ENCODE results near the gene BYSL. TPM values are rescaled to one million over a fixed set of nuclear protein-coding genes. Genes with fewer than 3 reads are reported as not detected.
A peak's percentile ranks its signal among the peaks of the same experiment; 100 is the strongest.
"Not testable (repeated sequence)": the region's sequence is repeated elsewhere in the genome, so short reads cannot be mapped to it uniquely, and the experiment has no call there.

BYSL gene
- total RNA-seq, 2 experiments from 2014 or later: 46.6 to 51.0 TPM

DNA sequence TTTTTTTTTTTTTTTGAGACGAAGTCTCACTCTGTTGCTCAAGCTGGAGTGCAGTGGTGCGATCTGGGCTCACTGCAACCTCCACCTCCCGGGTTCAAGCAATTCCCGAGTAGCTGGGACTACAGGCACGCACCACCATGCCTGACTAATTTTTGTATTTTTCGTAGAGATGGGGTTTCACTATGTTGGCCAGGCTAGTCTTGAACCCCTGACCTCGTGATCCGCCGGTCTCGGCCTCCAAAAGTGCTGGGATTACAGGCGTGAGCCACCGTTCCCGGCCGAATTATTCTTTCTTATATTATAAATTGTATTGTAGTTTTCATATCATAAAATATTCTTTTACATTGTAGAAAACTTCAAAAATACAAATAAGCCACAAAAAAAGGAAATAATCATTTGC lies 21.6 kb downstream of the BYSL start:
- Mint-ChIP-seq H3K27ac (peak overlapping the region; percentile 94), H3K4me1 (ENCODE audit: low read depth) (peaks cover 43% of the 10 kb centered on the region), H3K4me3 (peak overlapping the region; percentile 81), H3K36me3 (peaks cover 32% of the 10 kb centered on the region)
- not testable (repeated sequence) for H3K9me3 Mint-ChIP-seq, H3K27me3 Mint-ChIP-seq, DNase-seq
- ChIA-PET POLR2A (interaction anchor here (0.9 to 12.8 kb wide), 9 partner anchors 18 to 156 kb away, joined by 3 to 177 read pairs (median 4); partner anchors contain the start of genes BYSL, MED20, TAF8 and TOMM6), CTCF (interaction anchor here (0.6 to 18.7 kb wide), 8 partner anchors 7 to 207 kb away, joined by 3 to 470 read pairs (median 4); partner anchors contain the start of genes BYSL, MED20, TAF8 and TFEB)
- intact Hi-C loops (cut with micrococcal nuclease): loop anchor here (1.0 to 5.0 kb wide), 3 partner anchors 15 to 96 kb away; no protein-coding TSS in a partner anchor

DNA sequence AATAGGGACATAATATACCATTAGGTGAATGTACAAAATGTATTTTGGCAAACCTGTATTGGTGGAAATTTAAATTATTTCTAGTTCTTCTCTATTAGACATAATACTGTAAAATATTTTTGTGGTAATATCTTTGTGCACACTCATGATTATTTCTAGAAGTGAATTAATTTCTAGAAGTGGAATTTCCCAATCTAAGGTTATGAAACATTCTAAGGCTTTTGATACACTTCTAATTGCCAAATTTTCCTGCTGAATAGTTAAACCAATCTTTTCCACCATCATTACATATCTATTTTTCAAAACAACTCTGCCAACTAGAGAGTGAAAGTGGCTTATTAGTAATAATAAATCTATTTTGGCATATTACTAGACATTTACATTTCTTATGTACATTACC lies 22.2 kb downstream of the BYSL start:
- intact Hi-C loops (cut with micrococcal nuclease): loop anchor here (5.0 kb wide), 1 partner anchor 34 kb away; no protein-coding TSS in a partner anchor
- H3K9me3 Mint-ChIP-seq: no peaks in the 10 kb centered on the region
- H3K4me3 Mint-ChIP-seq: no peak overlapping the region
- H3K4me1 Mint-ChIP-seq (ENCODE audit: low read depth): peaks cover 40% of the 10 kb centered on the region
- no peak for DNase-seq
- peaks cover 26% of the 10 kb centered on the region for H3K36me3 Mint-ChIP-seq
- ChIA-PET POLR2A (interaction anchor here (12.8 kb wide), 1 partner anchor 100 kb away, joined by 177 read pairs; no protein-coding TSS in a partner anchor), CTCF (interaction anchor here (0.6 to 18.7 kb wide), 3 partner anchors 22 to 237 kb away, joined by 3 to 470 read pairs (median 67); partner anchors contain the start of genes BYSL, MED20 and TAF8)
- no peaks in the 10 kb centered on the region for H3K27me3 Mint-ChIP-seq
- peak overlapping the region; percentile 62 for H3K27ac Mint-ChIP-seq

DNA sequence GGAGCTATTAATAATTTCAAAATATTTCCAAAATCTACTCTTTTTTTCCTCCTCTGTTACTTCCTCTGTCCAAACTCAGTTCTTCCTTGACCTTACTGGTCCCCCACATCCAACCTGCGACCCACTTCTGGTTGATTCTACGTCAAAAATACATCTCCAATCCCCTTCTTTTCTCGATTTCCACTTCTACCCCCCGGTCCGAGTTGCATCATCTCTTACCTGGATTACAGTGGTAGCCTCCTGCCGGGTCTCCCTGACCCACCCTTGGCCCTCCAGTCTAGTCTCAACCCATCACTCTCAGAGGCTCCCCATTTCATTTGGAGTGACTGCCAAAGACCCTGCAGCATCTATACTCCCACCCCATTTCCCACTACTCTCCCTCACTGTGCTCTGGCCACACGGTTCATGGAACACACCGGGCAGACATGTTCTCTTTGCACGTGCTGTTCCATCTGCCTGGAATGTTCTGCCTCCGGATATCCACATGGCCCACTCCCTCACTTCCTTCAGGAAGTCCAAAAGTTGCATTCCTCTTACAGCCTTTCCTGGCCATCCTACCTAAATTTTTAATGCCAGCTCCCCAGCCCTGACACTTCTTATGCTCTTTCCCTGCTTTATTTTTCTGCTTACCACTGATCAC lies 26.4 kb downstream of the BYSL start:
- H3K4me1 Mint-ChIP-seq (ENCODE audit: low read depth): peaks cover 40% of the 10 kb centered on the region
- intact Hi-C loops (cut with micrococcal nuclease): no loop called here
- H3K36me3 Mint-ChIP-seq: peaks cover 4% of the 10 kb centered on the region
- H3K4me3 Mint-ChIP-seq: no peak overlapping the region
- DNase-seq: no peak
- H3K9me3 Mint-ChIP-seq: no peaks in the 10 kb centered on the region
- peak overlapping the region; percentile 62 for H3K27ac Mint-ChIP-seq
- H3K27me3 Mint-ChIP-seq: no peaks in the 10 kb centered on the region
- CTCF ChIA-PET: no interaction called here
- POLR2A ChIA-PET: interaction anchor here (1.0 kb wide), 1 partner anchor 14 kb away, joined by 3 read pairs; no protein-coding TSS in a partner anchor

DNA sequence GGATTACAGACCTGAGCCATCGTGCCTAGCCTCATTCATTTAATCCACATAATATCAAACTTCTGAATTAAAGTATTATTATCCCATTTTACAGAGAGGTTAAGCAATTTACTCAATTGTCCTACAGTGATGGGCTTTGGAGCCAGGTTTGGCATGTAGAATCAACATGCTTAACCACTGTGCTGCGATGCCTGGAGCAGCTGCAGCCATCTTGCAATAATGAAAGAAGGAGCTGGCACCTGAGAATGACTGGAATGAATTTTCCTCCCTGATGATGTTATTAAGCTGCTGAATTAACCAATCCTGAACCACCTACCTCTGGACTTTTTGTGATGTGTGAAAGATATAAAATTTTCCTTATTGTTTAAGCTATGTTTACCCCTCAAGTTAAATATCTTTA lies 33.4 kb downstream of the BYSL start:
- H3K4me3 Mint-ChIP-seq: no peak overlapping the region
- peaks cover 60% of the 10 kb centered on the region for H3K4me1 Mint-ChIP-seq (ENCODE audit: low read depth)
- intact Hi-C loops (cut with micrococcal nuclease): no loop called here
- H3K27ac Mint-ChIP-seq: peak overlapping the region; percentile 81
- DNase-seq: no peak
- H3K9me3 Mint-ChIP-seq: peaks cover 8% of the 10 kb centered on the region
- POLR2A ChIA-PET: no interaction called here
- no peaks in the 10 kb centered on the region for H3K27me3 Mint-ChIP-seq
- H3K36me3 Mint-ChIP-seq: peaks cover 18% of the 10 kb centered on the region
- CTCF ChIA-PET: interaction anchor here (0.7 to 1.3 kb wide), 4 partner anchors 10 to 89 kb away, joined by 3 to 4 read pairs (median 3); no protein-coding TSS in a partner anchor

DNA sequence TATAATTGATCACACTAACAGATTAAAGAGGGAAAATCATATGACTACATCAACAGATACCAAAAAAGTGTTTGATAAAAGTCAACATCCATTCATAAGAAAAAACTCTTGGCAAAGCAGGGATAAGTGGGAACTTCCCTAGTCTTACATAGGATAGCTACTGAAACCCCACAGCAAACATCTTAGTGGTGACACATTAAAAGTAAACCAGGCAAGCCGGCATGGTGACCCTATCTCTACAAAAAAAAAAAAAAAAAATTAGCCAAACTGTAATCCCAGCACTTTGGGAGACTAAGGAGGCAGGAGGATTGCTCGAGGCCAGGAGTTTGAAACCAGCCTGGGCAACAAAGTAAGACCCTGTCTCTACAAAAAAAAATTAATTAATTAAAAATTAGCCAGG lies 34.1 kb downstream of the BYSL start:
- Mint-ChIP-seq H3K27me3 (no peaks in the 10 kb centered on the region), H3K4me1 (ENCODE audit: low read depth) (peaks cover 62% of the 10 kb centered on the region), H3K27ac (peak overlapping the region; percentile 81), H3K4me3 (no peak overlapping the region), H3K9me3 (peaks cover 8% of the 10 kb centered on the region), H3K36me3 (peaks cover 21% of the 10 kb centered on the region)
- no peak for DNase-seq
- POLR2A ChIA-PET: no interaction called here
- intact Hi-C loops (cut with micrococcal nuclease): no loop called here
- CTCF ChIA-PET: interaction anchor here (0.7 to 1.3 kb wide), 4 partner anchors 11 to 88 kb away, joined by 3 to 4 read pairs (median 3); no protein-coding TSS in a partner anchor

DNA sequence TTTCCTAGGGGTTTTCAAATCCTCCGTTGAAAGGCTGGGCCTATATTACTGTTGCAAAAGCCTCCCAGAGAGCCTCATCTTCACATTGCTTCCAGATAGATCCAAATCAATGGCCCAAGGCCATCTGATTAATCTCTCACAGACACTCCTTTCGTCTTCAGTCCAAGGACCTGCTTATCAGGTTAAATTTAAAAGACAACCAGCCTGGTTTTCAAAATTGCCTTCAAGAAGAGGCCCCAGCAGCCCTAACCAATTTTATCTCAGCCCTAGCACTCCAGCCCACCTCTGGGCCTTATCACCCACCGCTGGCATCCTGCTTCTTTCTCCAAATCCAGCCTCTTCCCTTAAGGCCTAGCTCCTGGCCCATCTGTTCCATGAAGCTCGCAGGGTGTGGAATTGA lies 35.8 kb downstream of the BYSL start:
- POLR2A ChIA-PET: interaction anchor here (1.5 kb wide), 1 partner anchor 15 kb away, joined by 4 read pairs; the partner anchor contains the start of gene CCND3
- Mint-ChIP-seq H3K27ac (peak overlapping the region; percentile 97), H3K36me3 (peaks cover 26% of the 10 kb centered on the region), H3K27me3 (no peaks in the 10 kb centered on the region), H3K4me3 (no peak overlapping the region), H3K9me3 (peaks cover 8% of the 10 kb centered on the region), H3K4me1 (ENCODE audit: low read depth) (peaks cover 73% of the 10 kb centered on the region)
- CTCF ChIA-PET: no interaction called here
- DNase-seq: no peak
- intact Hi-C loops (cut with micrococcal nuclease): no loop called here

DNA sequence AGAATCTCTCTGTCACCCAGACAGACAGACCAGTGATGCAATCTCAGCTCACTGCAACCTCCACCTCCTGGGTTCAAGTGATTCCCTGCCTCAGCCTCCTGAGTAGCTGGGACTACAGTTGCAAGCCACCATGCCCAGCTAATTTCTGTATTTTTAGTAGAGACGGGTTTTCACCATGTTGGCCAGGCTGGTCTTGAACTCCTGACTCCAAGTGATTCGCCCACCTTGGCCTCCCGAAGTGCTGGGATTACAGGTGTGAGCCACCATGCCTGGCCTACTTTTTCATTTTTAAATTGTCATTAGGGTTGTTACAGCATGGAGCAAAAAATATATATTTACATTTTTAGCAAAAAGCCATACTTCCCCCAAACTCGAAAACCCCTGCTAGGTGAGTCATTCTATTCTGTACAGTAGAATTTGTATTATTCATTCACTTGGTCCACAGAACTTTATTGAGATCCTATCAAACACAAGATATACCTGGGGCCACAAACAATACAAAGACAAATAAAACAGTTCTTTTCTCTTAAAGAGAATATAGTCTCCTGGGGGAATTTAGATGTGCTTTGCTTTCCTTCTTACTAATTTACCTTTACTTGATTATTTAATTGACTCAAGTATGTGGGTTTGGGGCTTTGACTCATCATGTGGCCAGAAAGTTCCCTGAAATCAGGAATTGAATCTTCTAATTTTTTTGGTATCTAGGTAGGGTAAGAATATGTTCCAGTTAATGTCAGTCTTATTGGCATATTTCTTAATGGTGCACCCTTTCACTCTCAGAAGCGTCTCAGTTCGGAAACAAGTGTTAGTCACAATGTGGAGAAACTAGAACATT lies 36.9 kb downstream of the BYSL start:
- Mint-ChIP-seq H3K27me3 (no peaks in the 10 kb centered on the region), H3K27ac (peak overlapping the region; percentile 97), H3K4me1 (ENCODE audit: low read depth) (peaks cover 72% of the 10 kb centered on the region), H3K36me3 (peaks cover 28% of the 10 kb centered on the region), H3K9me3 (peaks cover 9% of the 10 kb centered on the region), H3K4me3 (peak overlapping the region; percentile 54)
- POLR2A ChIA-PET: interaction anchor here (0.6 to 1.5 kb wide), 4 partner anchors 16 to 81 kb away, joined by 3 to 4 read pairs (median 4); partner anchors contain the start of gene CCND3
- peak; percentile 66 for DNase-seq
- CTCF ChIA-PET: no interaction called here
- intact Hi-C loops (cut with micrococcal nuclease): loop anchor here (1.0 kb wide), 6 partner anchors 12 to 81 kb away; no protein-coding TSS in a partner anchor

DNA sequence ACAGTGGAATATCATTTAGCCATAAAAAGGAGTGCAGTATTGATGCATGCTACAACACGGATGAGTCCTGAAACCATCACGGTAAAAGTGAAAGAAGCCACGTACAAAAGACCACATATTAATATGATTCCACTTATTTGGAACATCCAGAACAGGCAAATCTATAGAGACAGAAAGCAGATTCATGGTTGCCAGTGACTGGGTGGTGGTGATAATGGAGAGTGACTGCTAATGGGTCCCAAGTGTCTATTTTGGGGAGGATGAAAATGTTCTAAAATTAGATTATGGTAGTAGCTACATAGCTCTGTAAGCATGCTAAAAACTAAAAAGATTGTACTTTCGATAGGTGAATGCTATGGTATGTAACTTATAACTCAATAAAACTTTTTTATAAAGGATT lies 38.7 kb downstream of the BYSL start:
- peak overlapping the region; percentile 97 for H3K27ac Mint-ChIP-seq
- H3K4me1 Mint-ChIP-seq (ENCODE audit: low read depth): peaks cover 77% of the 10 kb centered on the region
- POLR2A ChIA-PET: interaction anchor here (0.7 to 2.5 kb wide), 2 partner anchors 63 to 80 kb away, joined by 3 to 9 read pairs; no protein-coding TSS in a partner anchor
- CTCF ChIA-PET: interaction anchor here (0.6 to 1.8 kb wide), 3 partner anchors 18 to 81 kb away, joined by 3 read pairs; partner anchors contain the start of gene CCND3
- H3K36me3 Mint-ChIP-seq: peaks cover 25% of the 10 kb centered on the region
- intact Hi-C loops (cut with micrococcal nuclease): no loop called here
- H3K27me3 Mint-ChIP-seq: no peaks in the 10 kb centered on the region
- peaks cover 9% of the 10 kb centered on the region for H3K9me3 Mint-ChIP-seq
- peak overlapping the region; percentile 84 for H3K4me3 Mint-ChIP-seq
- DNase-seq: no peak

DNA sequence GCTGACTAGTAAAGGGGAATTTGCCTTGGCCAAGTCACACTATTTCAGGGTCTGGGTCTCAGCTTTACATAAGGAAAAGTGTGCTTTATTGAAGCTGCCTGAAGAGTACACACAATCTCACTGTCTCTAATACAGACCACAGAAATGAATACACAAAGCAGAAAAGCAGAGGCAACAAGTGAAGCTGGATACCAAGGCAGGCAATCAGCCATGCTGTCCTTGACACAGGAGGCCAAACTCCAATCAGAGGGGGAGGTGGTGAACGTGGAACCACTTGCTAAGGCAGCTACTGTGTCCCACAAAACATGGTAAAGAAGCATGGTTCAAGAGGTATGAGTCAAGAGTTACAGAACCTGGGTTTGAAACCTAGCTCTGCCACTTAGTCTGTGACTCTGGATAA lies 42.1 kb downstream of the BYSL start:
- H3K4me3 Mint-ChIP-seq: no peak overlapping the region
- H3K27ac Mint-ChIP-seq: peak overlapping the region; percentile 89
- intact Hi-C loops (cut with micrococcal nuclease): no loop called here
- peaks cover 23% of the 10 kb centered on the region for H3K36me3 Mint-ChIP-seq
- ChIA-PET POLR2A (interaction anchor here (0.9 to 2.3 kb wide), 5 partner anchors 13 to 78 kb away, joined by 3 to 11 read pairs (median 5); no protein-coding TSS in a partner anchor), CTCF (interaction anchor here (0.8 to 4.8 kb wide), 7 partner anchors 9 to 82 kb away, joined by 3 to 21 read pairs (median 4); partner anchors contain the start of genes BYSL and MED20)
- peaks cover 83% of the 10 kb centered on the region for H3K4me1 Mint-ChIP-seq (ENCODE audit: low read depth)
- peak; percentile 46 for DNase-seq
- no peaks in the 10 kb centered on the region for H3K27me3 Mint-ChIP-seq
- peaks cover 9% of the 10 kb centered on the region for H3K9me3 Mint-ChIP-seq

DNA sequence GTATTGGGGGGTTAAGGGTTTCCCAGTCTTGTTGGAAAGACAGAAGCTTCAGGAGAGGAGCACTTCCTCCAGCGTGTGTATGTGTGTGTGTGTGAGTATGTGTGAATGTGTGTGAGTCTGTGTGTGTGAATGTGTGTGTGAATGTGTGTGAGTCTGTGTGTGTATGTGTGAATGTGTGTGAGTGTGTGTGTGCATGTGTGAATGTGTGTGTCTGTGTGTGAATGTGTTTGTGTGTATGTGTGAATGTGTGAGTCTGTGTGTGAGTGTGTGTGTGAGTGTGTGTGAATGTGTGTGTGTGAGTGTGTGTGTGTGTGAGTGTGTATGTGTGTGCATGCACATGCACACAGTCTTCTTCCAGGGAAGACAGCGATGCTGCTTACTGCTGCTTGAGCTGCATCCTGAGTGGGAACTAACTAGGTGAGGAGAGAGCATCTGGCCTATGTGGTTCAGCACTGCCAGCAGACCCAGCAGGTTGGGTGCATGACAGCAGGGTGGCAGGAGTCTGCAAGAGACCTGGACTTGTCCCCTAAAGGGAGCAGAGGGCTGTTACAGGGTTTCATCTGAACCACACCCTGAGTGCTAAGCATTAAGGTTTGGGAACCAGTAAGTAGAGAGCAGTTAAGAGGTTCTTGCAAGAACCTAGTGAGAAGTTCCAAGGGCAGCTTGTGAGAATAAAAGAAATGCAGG lies 43.0 kb downstream of the BYSL start:
- peaks cover 14% of the 10 kb centered on the region for H3K36me3 Mint-ChIP-seq
- no peaks in the 10 kb centered on the region for H3K27me3 Mint-ChIP-seq
- no peak overlapping the region for H3K4me3 Mint-ChIP-seq
- intact Hi-C loops (cut with micrococcal nuclease): no loop called here
- DNase-seq: no peak
- peak overlapping the region; percentile 89 for H3K27ac Mint-ChIP-seq
- peaks cover 81% of the 10 kb centered on the region for H3K4me1 Mint-ChIP-seq (ENCODE audit: low read depth)
- H3K9me3 Mint-ChIP-seq: peaks cover 2% of the 10 kb centered on the region
- CTCF ChIA-PET: interaction anchor here (0.7 to 4.8 kb wide), 6 partner anchors 21 to 81 kb away, joined by 4 to 21 read pairs (median 4); partner anchors contain the start of genes BYSL and MED20
- POLR2A ChIA-PET: interaction anchor here (1.1 to 1.6 kb wide), 2 partner anchors 25 to 66 kb away, joined by 5 to 7 read pairs; no protein-coding TSS in a partner anchor
